Stimulated activated CD8-positive, alpha-beta memory T cell treated with anti-CD3 and anti-CD28 coated beads, Interleukin-2, amount 100 ng/mL, for 48 hours (primary cell): ENCODE measurements around the gene ZC3H13.

Experiments
- DNase-seq, 2 donors: peaks; one replicate each; pipeline ENCODE4 v3.0.0-alpha.2; 2020; ENCODE audit warnings: low read depth in 2 of 2

Gene ZC3H13

GRCh38 chr13:46059405-46059804 is 6.9 kb upstream of the ZC3H13 start:
- no peak for DNase-seq

- no peak for DNase-seq
Observed at GRCh38 chr13:46058268-46058667, 5.7 kb upstream of the ZC3H13 start.

- DNase-seq = no peak
Observed at GRCh38 chr13:46057256-46058015, 4.9 kb upstream of the ZC3H13 start.

GRCh38 chr13:46053162-46054012 is 841 bp upstream of the ZC3H13 start:
- no peak for DNase-seq

- DNase-seq = no peak
Observed at GRCh38 chr13:46051968-46052318, 603 bp downstream of the ZC3H13 start.

- DNase-seq = no peak
Observed at GRCh38 chr13:46050771-46051170, 1.8 kb downstream of the ZC3H13 start.

GRCh38 chr13:46045424-46045823 is 7.1 kb downstream of the ZC3H13 start:
- no peak for DNase-seq

GRCh38 chr13:46043647-46044046 is 8.9 kb downstream of the ZC3H13 start:
- no peak for DNase-seq

GRCh38 chr13:46041419-46041839 is 11.1 kb downstream of the ZC3H13 start:
- DNase-seq = no peak

GRCh38 chr13:46040763-46041162 is 11.8 kb downstream of the ZC3H13 start:
- DNase-seq = no peak

GRCh38 chr13:46039411-46040182 is 12.9 kb downstream of the ZC3H13 start:
- DNase-seq = no peak

- DNase-seq = no peak
Observed at GRCh38 chr13:46038296-46038695, 14.2 kb downstream of the ZC3H13 start.

- DNase-seq = no peak
Observed at GRCh38 chr13:46035066-46035465, 17.5 kb downstream of the ZC3H13 start.

GRCh38 chr13:46032341-46032740 is 20.2 kb downstream of the ZC3H13 start:
- DNase-seq = no peak

- no peak for DNase-seq
Observed at GRCh38 chr13:46031581-46032263, 20.8 kb downstream of the ZC3H13 start.

GRCh38 chr13:46025157-46025556 is 27.4 kb downstream of the ZC3H13 start:
- DNase-seq = no peak

- DNase-seq = no peak
Observed at GRCh38 chr13:46022481-46022880, 30.1 kb downstream of the ZC3H13 start.

- DNase-seq = no peak
Observed at GRCh38 chr13:46016216-46016615, 36.3 kb downstream of the ZC3H13 start.

- no peak for DNase-seq
Observed at GRCh38 chr13:46015366-46015765, 37.2 kb downstream of the ZC3H13 start.

GRCh38 chr13:46012404-46012803 is 40.1 kb downstream of the ZC3H13 start:
- DNase-seq = no peak

- no peak for DNase-seq
Observed at GRCh38 chr13:46010148-46010547, 42.4 kb downstream of the ZC3H13 start.

- no peak for DNase-seq
Observed at GRCh38 chr13:46008631-46009030, 43.9 kb downstream of the ZC3H13 start.
